NOMO-1 treated with DMSO at 0.1 percent for 48 hours (cell line): ENCODE results near the gene VARS1.
A peak's percentile ranks its signal among the peaks of the same experiment; 100 is the strongest.

Experiments
- DNase-seq: peaks from one replicate; lab custom pipeline; 2025; ENCODE audit not compliant: unreplicated experiment; lab: John Stamatoyannopoulos, UW

The VARS1 gene

GRCh38 chr6:31775633-31776484 lies 19.7 kb downstream of the VARS1 start:
- no peak for DNase-seq

- no peak for DNase-seq
Measured at GRCh38 chr6:31775184-31775583, 20.4 kb downstream of the VARS1 start.

- DNase-seq = no peak
Measured at GRCh38 chr6:31771992-31772358, 23.6 kb downstream of the VARS1 start.

GRCh38 chr6:31770860-31771259 lies 24.7 kb downstream of the VARS1 start:
- no peak for DNase-seq

- DNase-seq = peak; percentile 77
Measured at GRCh38 chr6:31769684-31770371, 25.7 kb downstream of the VARS1 start.

- peak; percentile 65 for DNase-seq
Measured at GRCh38 chr6:31768363-31769257, 26.9 kb downstream of the VARS1 start.

GRCh38 chr6:31767096-31767645 lies 28.4 kb downstream of the VARS1 start:
- DNase-seq = no peak

- no peak for DNase-seq
Measured at GRCh38 chr6:31765910-31766794, 29.4 kb downstream of the VARS1 start.

- DNase-seq = no peak
Measured at GRCh38 chr6:31765559-31765909, 30.0 kb downstream of the VARS1 start.

GRCh38 chr6:31764198-31764597 lies 31.4 kb downstream of the VARS1 start:
- no peak for DNase-seq

- DNase-seq = no peak
Measured at GRCh38 chr6:31763619-31763940, 32.0 kb downstream of the VARS1 start.

- DNase-seq = no peak
Measured at GRCh38 chr6:31762878-31763618, 32.5 kb downstream of the VARS1 start.

GRCh38 chr6:31762356-31762755 lies 33.2 kb downstream of the VARS1 start, which contains the start of gene SAPCD1:
SAPCD1 (plus strand) TSS chr6:31762656; CDS start chr6:31763055, 399 bp downstream.
- no peak for DNase-seq

GRCh38 chr6:31761343-31761742 lies 34.2 kb downstream of the VARS1 start:
- no peak for DNase-seq

- DNase-seq = no peak
Measured at GRCh38 chr6:31760790-31761189, 34.8 kb downstream of the VARS1 start.

- DNase-seq = no peak
Measured at GRCh38 chr6:31758281-31758680, 37.3 kb downstream of the VARS1 start.

GRCh38 chr6:31752739-31753319 lies 42.7 kb downstream of the VARS1 start:
- no peak for DNase-seq

- no peak for DNase-seq
Measured at GRCh38 chr6:31750411-31751022, 45.0 kb downstream of the VARS1 start.
